HG02678 (cell line): Measurements from ENCODE around the gene AQP12B.

Source experiments
- ATAC-seq: cut with Tn5 transposase; IDR thresholded peaks from one replicate; pipeline ENCODE4 v1.9.1; 2021; ENCODE audit warnings: mild to moderate bottlenecking, moderate library complexity; ENCODE audit not compliant: unreplicated experiment

AQP12B gene

GRCh38 chr2:240718896-240719490 lies 36.3 kb upstream of the AQP12B start:
- ATAC-seq = no peak

GRCh38 chr2:240717681-240718581 lies 35.2 kb upstream of the AQP12B start:
- no peak for ATAC-seq

GRCh38 chr2:240717181-240717641 lies 34.5 kb upstream of the AQP12B start:
- ATAC-seq = no peak

- no peak for ATAC-seq
Observed at GRCh38 chr2:240716130-240716798, 33.6 kb upstream of the AQP12B start.

- no peak for ATAC-seq
Observed at GRCh38 chr2:240714747-240715725, 32.4 kb upstream of the AQP12B start.

GRCh38 chr2:240713928-240714746 lies 31.5 kb upstream of the AQP12B start:
- ATAC-seq = no peak

- no peak for ATAC-seq
Observed at GRCh38 chr2:240713071-240713927, 30.6 kb upstream of the AQP12B start.

GRCh38 chr2:240712121-240712520 lies 29.4 kb upstream of the AQP12B start:
- ATAC-seq = no peak

- ATAC-seq = no peak
Observed at GRCh38 chr2:240711701-240712100, 29.0 kb upstream of the AQP12B start.

- no peak for ATAC-seq
Observed at GRCh38 chr2:240711296-240711695, 28.6 kb upstream of the AQP12B start.

GRCh38 chr2:240708457-240708856 lies 25.8 kb upstream of the AQP12B start:
- no peak for ATAC-seq

- ATAC-seq = no peak
Observed at GRCh38 chr2:240707821-240708220, 25.1 kb upstream of the AQP12B start.

- no peak for ATAC-seq
Observed at GRCh38 chr2:240707043-240707756, 24.5 kb upstream of the AQP12B start.

GRCh38 chr2:240705204-240705791 lies 22.6 kb upstream of the AQP12B start:
- ATAC-seq = no peak

- no peak for ATAC-seq
Observed at GRCh38 chr2:240704651-240705050, 22.0 kb upstream of the AQP12B start.

- ATAC-seq = no peak
Observed at GRCh38 chr2:240703417-240704341, 21.0 kb upstream of the AQP12B start.

GRCh38 chr2:240702640-240703011 lies 19.9 kb upstream of the AQP12B start:
- ATAC-seq = no peak
